Measurements from ENCODE around the gene KIAA1217.

Gene KIAA1217

GRCh38 chr10:24463611-24464426 is 254.9 kb downstream of the KIAA1217 start:
- no peak for FAIRE-seq
- no peak for DNase-seq (ENCODE audit: insufficient read length, low spot score)

GRCh38 chr10:24465124-24465874 is 256.4 kb downstream of the KIAA1217 start:
- FAIRE-seq = no peak
- no peak for TF ChIP-seq CTCF (IDR thresholded peaks at IDR 0.05; ENCODE audit: insufficient read depth, missing control alignments)
- DNase-seq (ENCODE audit: insufficient read length, low spot score) = no peak

More at GRCh38 chr10:24463611-24464426, 254.9 kb downstream of the KIAA1217 start:
- TF ChIP-seq CTCF (IDR thresholded peaks at IDR 0.05; ENCODE audit: insufficient read depth, missing control alignments) = no peak

DNA sequence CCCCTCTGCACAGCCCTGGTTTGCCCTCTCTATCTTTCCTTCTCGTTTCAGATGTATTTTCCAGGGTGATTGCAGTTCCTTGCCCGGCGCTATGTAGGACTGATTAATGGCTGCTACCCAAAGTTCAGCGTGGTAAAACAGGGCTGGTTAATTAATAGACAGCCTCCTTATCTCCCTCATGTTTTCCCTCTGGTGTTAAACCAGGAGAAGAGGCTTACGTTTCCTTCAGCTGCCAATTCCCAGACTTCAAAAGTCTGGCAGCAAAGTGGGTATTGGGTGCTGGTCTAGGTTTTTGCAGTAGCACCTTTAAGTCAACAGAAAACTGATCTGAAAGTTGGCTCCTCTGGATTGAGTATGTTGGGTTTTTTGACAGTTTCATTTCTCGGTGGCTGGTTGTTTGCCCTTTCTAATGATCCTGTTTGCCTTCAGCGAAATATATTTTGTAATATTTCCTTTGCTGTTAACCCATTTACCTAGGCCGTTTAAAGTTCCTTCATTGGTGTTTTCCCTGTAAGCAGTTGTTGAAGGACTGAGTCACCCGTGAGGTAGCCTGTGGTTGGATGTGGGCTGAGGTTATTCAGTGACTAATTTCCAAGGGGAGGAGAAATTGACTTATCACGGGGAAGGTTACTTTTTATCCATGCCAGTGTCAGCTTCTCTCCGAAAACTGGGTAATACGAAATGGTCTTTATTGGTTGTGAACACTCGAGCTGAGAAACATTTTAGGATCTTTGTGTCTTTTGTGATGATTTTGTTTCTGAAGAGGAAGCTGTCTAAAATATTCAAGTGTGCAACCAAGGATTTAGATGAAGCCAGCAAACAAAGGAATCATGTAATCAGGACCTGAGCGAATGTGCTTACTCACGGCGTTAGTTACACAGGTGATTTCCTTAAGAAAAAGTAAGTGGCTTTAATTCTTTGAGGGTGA is 257.2 kb downstream of the KIAA1217 start:
- no peak for TF ChIP-seq CTCF (IDR thresholded peaks at IDR 0.05; ENCODE audit: insufficient read depth, missing control alignments)
- FAIRE-seq (no peak), DNase-seq (ENCODE audit: insufficient read length, low spot score) (no peak)

GRCh38 chr10:24467136-24467535 is 258.2 kb downstream of the KIAA1217 start:
- no peak for DNase-seq (ENCODE audit: insufficient read length, low spot score)
- FAIRE-seq = no peak
- TF ChIP-seq CTCF (IDR thresholded peaks at IDR 0.05; ENCODE audit: insufficient read depth, missing control alignments) = no peak

DNA sequence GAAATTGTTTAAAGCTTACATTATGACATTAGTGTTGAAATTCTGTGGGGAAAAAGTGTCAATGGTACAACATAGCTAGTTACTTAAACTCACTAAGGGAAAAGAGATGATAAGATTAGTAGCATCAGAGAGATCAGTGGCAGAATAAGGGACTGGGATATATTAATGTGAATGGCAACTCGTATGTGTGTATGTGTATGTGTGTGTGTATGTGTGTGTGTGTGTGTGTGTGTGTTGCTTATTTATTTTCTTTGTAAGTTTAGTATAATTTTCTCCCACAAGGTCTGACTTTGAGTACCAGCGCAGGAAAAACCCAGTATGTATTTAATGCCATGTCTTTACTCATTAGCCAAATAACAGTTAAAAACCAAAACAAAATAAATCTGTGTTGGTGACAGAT is 258.7 kb downstream of the KIAA1217 start:
- FAIRE-seq (no peak), DNase-seq (ENCODE audit: insufficient read length, low spot score) (no peak)
- no peak for TF ChIP-seq CTCF (IDR thresholded peaks at IDR 0.05; ENCODE audit: insufficient read depth, missing control alignments)

- FAIRE-seq = no peak
- no peak for TF ChIP-seq CTCF (IDR thresholded peaks at IDR 0.05; ENCODE audit: insufficient read depth, missing control alignments)
- DNase-seq (ENCODE audit: insufficient read length, low spot score) = no peak
Observed at GRCh38 chr10:24468281-24468751, 259.4 kb downstream of the KIAA1217 start.
